HepG2 (cell line): ENCODE data around the gene PNPLA2.

ENCODE experiments used
- MED8 ChIP-seq: sonication (generic); formaldehyde crosslinking; IDR thresholded peaks from 2 replicates; pipeline ENCODE4 v1.8.1; 2023; ENCODE audit warnings: mild to moderate bottlenecking, missing genetic modification reagents; ENCODE audit not compliant: insufficient replicate concordance
- MYNN ChIP-seq: sonication (generic); formaldehyde crosslinking; IDR thresholded peaks from 2 replicates; pipeline ENCODE4 v1.4.0; 2020; ENCODE audit warnings: mild to moderate bottlenecking, low read depth, missing genetic modification reagents
- NFE2L1 ChIP-seq: sonication (generic); formaldehyde crosslinking; IDR thresholded peaks from 2 replicates; pipeline ENCODE4 v1.4.0; 2020; ENCODE audit warnings: missing genetic modification reagents, mild to moderate bottlenecking, borderline replicate concordance
- POLR2AphosphoS5 ChIP-seq: IDR thresholded peaks from 2 replicates; pipeline ENCODE4 v1.6.1; 2012; ENCODE audit warnings: low read depth, low read length
- RCOR2 ChIP-seq: IDR thresholded peaks from 2 replicates; pipeline ENCODE4 v1.6.1; 2016; ENCODE audit warnings: missing biosample characterization, missing genetic modification reagents
- TFDP1 ChIP-seq: IDR thresholded peaks from 2 replicates; pipeline ENCODE4 v1.6.1; 2016; ENCODE audit warnings: missing compliant biosample characterization, missing genetic modification reagents, borderline replicate concordance
- UBTF ChIP-seq: sonication (generic); formaldehyde crosslinking; IDR thresholded peaks from 2 replicates; pipeline ENCODE4 v1.4.0; 2020; ENCODE audit warnings: mild to moderate bottlenecking, missing genetic modification reagents
- ZFP36 ChIP-seq: fragments of 150-350 bp; IDR thresholded peaks from 2 replicates; pipeline ENCODE4 v1.6.1; 2018; ENCODE audit warnings: borderline replicate concordance, low read length, low read depth; ENCODE audit not compliant: partially characterized antibody
- ZNF232 ChIP-seq: sonication (generic); formaldehyde crosslinking; IDR thresholded peaks from 2 replicates; pipeline ENCODE4 v1.4.0; 2020; ENCODE audit warnings: missing genetic modification reagents, borderline replicate concordance
- ZNF503 ChIP-seq: sonication (generic); formaldehyde crosslinking; IDR thresholded peaks from 2 replicates; pipeline ENCODE4 v1.4.0; 2020; ENCODE audit warnings: missing genetic modification reagents
- TF ChIP-seq, protein P1 (sequence below), 2 experiments: sonication (generic) in 1 of 2; formaldehyde crosslinking in 1 of 2; IDR thresholded peaks; 2 replicates each; pipeline versions ENCODE4 v1.5.1 to v1.6.1; 2011 to 2020; ENCODE audit warnings: borderline replicate concordance in 1 of 2, low read depth in 1 of 2, low read length in 1 of 2, mild to moderate bottlenecking in 1 of 2, missing genetic modification reagents in 1 of 2, moderate library complexity in 1 of 2
- TF ChIP-seq, protein P2 (sequence below): sonication (generic); formaldehyde crosslinking; IDR thresholded peaks from 2 replicates; pipeline ENCODE4 v1.5.0; 2020; ENCODE audit warnings: mild to moderate bottlenecking, missing genetic modification reagents, moderate library complexity
- TF ChIP-seq, protein P3 (sequence below): IDR thresholded peaks from 2 replicates; pipeline ENCODE4 v1.6.1; 2016

DNA sequence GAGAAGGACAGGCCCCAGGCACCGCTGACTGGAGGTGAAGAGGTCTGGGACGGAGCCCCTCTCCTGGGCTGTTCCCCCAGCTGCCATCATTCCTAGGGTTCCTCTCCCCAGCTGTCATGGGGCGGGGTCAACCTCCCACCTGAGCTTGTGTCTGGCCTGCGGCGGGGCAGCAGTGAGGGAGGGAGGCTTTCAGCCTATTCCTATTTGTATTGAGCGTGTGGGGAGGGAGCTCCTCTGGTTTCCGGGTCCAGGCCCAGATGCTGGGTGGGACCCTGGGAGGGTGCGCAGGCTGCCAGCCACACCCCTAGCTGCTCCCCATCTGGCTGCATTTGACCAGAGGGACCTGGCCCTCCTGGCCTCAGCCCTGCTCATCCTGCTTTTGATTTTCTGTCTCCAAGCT, 37.7 kb downstream of the PNPLA2 start:
- TF ChIP-seq TFDP1 (CRISPR knock-in tag), result no peak
- TF ChIP-seq RCOR2 (CRISPR knock-in tag), result no peak
- no peak for TF ChIP-seq ZNF232
- TF ChIP-seq POLR2AphosphoS5, result no peak
- TF ChIP-seq, protein P1, sequence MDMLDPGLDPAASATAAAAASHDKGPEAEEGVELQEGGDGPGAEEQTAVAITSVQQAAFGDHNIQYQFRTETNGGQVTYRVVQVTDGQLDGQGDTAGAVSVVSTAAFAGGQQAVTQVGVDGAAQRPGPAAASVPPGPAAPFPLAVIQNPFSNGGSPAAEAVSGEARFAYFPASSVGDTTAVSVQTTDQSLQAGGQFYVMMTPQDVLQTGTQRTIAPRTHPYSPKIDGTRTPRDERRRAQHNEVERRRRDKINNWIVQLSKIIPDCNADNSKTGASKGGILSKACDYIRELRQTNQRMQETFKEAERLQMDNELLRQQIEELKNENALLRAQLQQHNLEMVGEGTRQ (IDR thresholded peaks at IDR 0.05; ENCODE audit: low read depth, low read length), result no peak
- TF ChIP-seq, protein P1 (CRISPR knock-in tag; IDR thresholded peaks at IDR 0.05; ENCODE audit: borderline replicate concordance), result no peak
- TF ChIP-seq, protein P2, sequence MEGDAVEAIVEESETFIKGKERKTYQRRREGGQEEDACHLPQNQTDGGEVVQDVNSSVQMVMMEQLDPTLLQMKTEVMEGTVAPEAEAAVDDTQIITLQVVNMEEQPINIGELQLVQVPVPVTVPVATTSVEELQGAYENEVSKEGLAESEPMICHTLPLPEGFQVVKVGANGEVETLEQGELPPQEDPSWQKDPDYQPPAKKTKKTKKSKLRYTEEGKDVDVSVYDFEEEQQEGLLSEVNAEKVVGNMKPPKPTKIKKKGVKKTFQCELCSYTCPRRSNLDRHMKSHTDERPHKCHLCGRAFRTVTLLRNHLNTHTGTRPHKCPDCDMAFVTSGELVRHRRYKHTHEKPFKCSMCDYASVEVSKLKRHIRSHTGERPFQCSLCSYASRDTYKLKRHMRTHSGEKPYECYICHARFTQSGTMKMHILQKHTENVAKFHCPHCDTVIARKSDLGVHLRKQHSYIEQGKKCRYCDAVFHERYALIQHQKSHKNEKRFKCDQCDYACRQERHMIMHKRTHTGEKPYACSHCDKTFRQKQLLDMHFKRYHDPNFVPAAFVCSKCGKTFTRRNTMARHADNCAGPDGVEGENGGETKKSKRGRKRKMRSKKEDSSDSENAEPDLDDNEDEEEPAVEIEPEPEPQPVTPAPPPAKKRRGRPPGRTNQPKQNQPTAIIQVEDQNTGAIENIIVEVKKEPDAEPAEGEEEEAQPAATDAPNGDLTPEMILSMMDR, result no peak
- no peak for TF ChIP-seq ZFP36
- no peak for TF ChIP-seq ZNF503 (CRISPR knock-in tag)
- TF ChIP-seq UBTF (CRISPR knock-in tag), result no peak
- no peak for TF ChIP-seq MED8
- TF ChIP-seq NFE2L1 (CRISPR knock-in tag), result no peak
- TF ChIP-seq, protein P3, sequence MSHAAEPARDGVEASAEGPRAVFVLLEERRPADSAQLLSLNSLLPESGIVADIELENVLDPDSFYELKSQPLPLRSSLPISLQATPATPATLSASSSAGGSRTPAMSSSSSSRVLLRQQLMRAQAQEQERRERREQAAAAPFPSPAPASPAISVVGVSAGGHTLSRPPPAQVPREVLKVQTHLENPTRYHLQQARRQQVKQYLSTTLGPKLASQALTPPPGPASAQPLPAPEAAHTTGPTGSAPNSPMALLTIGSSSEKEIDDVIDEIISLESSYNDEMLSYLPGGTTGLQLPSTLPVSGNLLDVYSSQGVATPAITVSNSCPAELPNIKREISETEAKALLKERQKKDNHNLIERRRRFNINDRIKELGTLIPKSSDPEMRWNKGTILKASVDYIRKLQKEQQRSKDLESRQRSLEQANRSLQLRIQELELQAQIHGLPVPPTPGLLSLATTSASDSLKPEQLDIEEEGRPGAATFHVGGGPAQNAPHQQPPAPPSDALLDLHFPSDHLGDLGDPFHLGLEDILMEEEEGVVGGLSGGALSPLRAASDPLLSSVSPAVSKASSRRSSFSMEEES (CRISPR knock-in tag), result no peak
- TF ChIP-seq MYNN (CRISPR knock-in tag), result no peak
